Loucy (cell line): ENCODE results near the gene TICAM2.

Source experiments
- CTCF ChIP-seq: fragments of 200-600 bp; sonication (generic); conservative IDR thresholded peaks from 2 replicates; pipeline ENCODE4 v1.5.1; 2014; ENCODE audit warnings: mild to moderate bottlenecking, antibody characterized with exemption, low read length
- EZH2phosphoT487 ChIP-seq: fragments of 200-600 bp; IDR thresholded peaks from 2 replicates; pipeline ENCODE4 v1.6.1; 2018; ENCODE audit warnings: antibody characterized with exemption, mild to moderate bottlenecking, moderate library complexity, borderline replicate concordance

GRCh38 chr5:115551415-115551814 lies 50.9 kb downstream of the TICAM2 start:
- TF ChIP-seq EZH2phosphoT487 (no peak), CTCF (no peak)
